ENCODE data around the gene ANGPTL2. TPM values are rescaled to one million over a fixed set of nuclear protein-coding genes. Genes with fewer than 3 reads are reported as not detected.

ANGPTL2 gene
- total and polyA plus RNA-seq, 9 of the 15 experiments (the other 6 are each of a cell fraction or from before 2014, with no cell fraction given) = not detected

DNA sequence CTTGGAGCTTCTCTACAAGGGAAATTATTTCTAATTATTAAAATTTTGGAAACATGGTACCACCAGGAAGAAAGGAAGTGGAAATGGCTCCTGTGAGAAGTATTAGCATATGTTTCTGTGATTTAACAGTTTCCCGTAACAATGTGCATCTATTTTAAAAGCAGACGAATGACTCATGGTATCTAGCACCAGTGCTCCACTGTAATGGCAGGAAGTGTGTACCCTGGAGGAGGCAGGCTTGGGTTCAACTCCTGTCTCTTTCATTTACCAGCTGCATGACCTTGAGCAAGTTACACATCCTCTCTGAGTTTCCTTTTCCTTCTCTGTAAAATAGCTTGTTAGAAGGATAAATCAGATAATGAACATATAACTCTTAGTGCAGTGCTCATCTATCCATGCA lies 41.0 kb upstream of the ANGPTL2 start (continued):
- TF ChIP-seq, protein P1, sequence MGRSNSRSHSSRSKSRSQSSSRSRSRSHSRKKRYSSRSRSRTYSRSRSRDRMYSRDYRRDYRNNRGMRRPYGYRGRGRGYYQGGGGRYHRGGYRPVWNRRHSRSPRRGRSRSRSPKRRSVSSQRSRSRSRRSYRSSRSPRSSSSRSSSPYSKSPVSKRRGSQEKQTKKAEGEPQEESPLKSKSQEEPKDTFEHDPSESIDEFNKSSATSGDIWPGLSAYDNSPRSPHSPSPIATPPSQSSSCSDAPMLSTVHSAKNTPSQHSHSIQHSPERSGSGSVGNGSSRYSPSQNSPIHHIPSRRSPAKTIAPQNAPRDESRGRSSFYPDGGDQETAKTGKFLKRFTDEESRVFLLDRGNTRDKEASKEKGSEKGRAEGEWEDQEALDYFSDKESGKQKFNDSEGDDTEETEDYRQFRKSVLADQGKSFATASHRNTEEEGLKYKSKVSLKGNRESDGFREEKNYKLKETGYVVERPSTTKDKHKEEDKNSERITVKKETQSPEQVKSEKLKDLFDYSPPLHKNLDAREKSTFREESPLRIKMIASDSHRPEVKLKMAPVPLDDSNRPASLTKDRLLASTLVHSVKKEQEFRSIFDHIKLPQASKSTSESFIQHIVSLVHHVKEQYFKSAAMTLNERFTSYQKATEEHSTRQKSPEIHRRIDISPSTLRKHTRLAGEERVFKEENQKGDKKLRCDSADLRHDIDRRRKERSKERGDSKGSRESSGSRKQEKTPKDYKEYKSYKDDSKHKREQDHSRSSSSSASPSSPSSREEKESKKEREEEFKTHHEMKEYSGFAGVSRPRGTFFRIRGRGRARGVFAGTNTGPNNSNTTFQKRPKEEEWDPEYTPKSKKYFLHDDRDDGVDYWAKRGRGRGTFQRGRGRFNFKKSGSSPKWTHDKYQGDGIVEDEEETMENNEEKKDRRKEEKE (IDR thresholded peaks at IDR 0.05; ENCODE audit: borderline replicate concordance in 1 of 2, control insufficient read depth in 1 of 2, low read depth in 2 of 2, low read length in 1 of 2) = no peak
- TF ChIP-seq, protein P2, sequence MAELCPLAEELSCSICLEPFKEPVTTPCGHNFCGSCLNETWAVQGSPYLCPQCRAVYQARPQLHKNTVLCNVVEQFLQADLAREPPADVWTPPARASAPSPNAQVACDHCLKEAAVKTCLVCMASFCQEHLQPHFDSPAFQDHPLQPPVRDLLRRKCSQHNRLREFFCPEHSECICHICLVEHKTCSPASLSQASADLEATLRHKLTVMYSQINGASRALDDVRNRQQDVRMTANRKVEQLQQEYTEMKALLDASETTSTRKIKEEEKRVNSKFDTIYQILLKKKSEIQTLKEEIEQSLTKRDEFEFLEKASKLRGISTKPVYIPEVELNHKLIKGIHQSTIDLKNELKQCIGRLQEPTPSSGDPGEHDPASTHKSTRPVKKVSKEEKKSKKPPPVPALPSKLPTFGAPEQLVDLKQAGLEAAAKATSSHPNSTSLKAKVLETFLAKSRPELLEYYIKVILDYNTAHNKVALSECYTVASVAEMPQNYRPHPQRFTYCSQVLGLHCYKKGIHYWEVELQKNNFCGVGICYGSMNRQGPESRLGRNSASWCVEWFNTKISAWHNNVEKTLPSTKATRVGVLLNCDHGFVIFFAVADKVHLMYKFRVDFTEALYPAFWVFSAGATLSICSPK (IDR thresholded peaks at IDR 0.05; ENCODE audit: borderline replicate concordance) = no peak
- no peak for TF ChIP-seq ZNF311 (CRISPR knock-in tag; IDR thresholded peaks at IDR 0.05)
- no peak for TF ChIP-seq ADNP (tag; IDR thresholded peaks at IDR 0.05)
- TF ChIP-seq JUND (IDR thresholded peaks at IDR 0.05; ENCODE audit: borderline replicate concordance, low read depth, low read length) = peak; percentile 31; the same call in 1 of the 2 replicates
- no peak for TF ChIP-seq JUND (tag; IDR thresholded peaks at IDR 0.05; ENCODE audit: borderline replicate concordance, low read depth, low read length)
- TF ChIP-seq ZNF785 (CRISPR knock-in tag; IDR thresholded peaks at IDR 0.05) = no peak
- TF ChIP-seq, protein P3, sequence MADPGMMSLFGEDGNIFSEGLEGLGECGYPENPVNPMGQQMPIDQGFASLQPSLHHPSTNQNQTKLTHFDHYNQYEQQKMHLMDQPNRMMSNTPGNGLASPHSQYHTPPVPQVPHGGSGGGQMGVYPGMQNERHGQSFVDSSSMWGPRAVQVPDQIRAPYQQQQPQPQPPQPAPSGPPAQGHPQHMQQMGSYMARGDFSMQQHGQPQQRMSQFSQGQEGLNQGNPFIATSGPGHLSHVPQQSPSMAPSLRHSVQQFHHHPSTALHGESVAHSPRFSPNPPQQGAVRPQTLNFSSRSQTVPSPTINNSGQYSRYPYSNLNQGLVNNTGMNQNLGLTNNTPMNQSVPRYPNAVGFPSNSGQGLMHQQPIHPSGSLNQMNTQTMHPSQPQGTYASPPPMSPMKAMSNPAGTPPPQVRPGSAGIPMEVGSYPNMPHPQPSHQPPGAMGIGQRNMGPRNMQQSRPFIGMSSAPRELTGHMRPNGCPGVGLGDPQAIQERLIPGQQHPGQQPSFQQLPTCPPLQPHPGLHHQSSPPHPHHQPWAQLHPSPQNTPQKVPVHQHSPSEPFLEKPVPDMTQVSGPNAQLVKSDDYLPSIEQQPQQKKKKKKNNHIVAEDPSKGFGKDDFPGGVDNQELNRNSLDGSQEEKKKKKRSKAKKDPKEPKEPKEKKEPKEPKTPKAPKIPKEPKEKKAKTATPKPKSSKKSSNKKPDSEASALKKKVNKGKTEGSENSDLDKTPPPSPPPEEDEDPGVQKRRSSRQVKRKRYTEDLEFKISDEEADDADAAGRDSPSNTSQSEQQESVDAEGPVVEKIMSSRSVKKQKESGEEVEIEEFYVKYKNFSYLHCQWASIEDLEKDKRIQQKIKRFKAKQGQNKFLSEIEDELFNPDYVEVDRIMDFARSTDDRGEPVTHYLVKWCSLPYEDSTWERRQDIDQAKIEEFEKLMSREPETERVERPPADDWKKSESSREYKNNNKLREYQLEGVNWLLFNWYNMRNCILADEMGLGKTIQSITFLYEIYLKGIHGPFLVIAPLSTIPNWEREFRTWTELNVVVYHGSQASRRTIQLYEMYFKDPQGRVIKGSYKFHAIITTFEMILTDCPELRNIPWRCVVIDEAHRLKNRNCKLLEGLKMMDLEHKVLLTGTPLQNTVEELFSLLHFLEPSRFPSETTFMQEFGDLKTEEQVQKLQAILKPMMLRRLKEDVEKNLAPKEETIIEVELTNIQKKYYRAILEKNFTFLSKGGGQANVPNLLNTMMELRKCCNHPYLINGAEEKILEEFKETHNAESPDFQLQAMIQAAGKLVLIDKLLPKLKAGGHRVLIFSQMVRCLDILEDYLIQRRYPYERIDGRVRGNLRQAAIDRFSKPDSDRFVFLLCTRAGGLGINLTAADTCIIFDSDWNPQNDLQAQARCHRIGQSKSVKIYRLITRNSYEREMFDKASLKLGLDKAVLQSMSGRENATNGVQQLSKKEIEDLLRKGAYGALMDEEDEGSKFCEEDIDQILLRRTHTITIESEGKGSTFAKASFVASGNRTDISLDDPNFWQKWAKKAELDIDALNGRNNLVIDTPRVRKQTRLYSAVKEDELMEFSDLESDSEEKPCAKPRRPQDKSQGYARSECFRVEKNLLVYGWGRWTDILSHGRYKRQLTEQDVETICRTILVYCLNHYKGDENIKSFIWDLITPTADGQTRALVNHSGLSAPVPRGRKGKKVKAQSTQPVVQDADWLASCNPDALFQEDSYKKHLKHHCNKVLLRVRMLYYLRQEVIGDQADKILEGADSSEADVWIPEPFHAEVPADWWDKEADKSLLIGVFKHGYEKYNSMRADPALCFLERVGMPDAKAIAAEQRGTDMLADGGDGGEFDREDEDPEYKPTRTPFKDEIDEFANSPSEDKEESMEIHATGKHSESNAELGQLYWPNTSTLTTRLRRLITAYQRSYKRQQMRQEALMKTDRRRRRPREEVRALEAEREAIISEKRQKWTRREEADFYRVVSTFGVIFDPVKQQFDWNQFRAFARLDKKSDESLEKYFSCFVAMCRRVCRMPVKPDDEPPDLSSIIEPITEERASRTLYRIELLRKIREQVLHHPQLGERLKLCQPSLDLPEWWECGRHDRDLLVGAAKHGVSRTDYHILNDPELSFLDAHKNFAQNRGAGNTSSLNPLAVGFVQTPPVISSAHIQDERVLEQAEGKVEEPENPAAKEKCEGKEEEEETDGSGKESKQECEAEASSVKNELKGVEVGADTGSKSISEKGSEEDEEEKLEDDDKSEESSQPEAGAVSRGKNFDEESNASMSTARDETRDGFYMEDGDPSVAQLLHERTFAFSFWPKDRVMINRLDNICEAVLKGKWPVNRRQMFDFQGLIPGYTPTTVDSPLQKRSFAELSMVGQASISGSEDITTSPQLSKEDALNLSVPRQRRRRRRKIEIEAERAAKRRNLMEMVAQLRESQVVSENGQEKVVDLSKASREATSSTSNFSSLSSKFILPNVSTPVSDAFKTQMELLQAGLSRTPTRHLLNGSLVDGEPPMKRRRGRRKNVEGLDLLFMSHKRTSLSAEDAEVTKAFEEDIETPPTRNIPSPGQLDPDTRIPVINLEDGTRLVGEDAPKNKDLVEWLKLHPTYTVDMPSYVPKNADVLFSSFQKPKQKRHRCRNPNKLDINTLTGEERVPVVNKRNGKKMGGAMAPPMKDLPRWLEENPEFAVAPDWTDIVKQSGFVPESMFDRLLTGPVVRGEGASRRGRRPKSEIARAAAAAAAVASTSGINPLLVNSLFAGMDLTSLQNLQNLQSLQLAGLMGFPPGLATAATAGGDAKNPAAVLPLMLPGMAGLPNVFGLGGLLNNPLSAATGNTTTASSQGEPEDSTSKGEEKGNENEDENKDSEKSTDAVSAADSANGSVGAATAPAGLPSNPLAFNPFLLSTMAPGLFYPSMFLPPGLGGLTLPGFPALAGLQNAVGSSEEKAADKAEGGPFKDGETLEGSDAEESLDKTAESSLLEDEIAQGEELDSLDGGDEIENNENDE (IDR thresholded peaks at IDR 0.05; ENCODE audit: low read depth, low read length) = no peak
- TF ChIP-seq PHF21A (IDR thresholded peaks at IDR 0.05; ENCODE audit: borderline replicate concordance, low read depth) = no peak
- TF ChIP-seq PHF8 (IDR thresholded peaks at IDR 0.05; ENCODE audit: borderline replicate concordance, low read length) = no peak
- TF ChIP-seq RFX5 (IDR thresholded peaks at IDR 0.05; ENCODE audit: low read depth, low read length) = no peak
- TF ChIP-seq ZNF146 (CRISPR knock-in tag; IDR thresholded peaks at IDR 0.05; ENCODE audit: unreplicated experiment) = no peak

Data from K562 (cell line).